ENCODE results near the gene NRK.

DNA sequence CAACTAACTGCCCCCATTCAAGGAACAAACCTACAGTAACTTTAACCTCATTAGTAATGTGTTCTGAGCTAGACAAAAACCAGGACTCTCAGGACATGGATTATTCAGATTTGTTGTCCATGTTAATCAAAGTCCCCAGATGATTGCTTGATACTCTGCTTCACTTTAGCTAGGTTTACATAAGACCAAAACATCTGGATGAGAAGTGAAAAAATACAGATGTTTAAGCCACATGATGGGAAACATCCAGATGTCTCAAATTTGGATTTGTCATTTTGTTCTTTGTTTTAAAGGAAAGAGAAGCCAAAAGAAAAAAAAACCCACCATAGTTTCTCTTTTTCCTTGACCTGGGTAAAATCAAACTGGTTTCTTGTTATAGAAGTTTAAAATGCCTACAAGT lies 48.5 kb upstream of the NRK start:
- TF ChIP-seq EZH2 (IDR thresholded peaks at IDR 0.05; ENCODE audit: low read length, missing control alignments), result no peak
- TF ChIP-seq, protein P1, sequence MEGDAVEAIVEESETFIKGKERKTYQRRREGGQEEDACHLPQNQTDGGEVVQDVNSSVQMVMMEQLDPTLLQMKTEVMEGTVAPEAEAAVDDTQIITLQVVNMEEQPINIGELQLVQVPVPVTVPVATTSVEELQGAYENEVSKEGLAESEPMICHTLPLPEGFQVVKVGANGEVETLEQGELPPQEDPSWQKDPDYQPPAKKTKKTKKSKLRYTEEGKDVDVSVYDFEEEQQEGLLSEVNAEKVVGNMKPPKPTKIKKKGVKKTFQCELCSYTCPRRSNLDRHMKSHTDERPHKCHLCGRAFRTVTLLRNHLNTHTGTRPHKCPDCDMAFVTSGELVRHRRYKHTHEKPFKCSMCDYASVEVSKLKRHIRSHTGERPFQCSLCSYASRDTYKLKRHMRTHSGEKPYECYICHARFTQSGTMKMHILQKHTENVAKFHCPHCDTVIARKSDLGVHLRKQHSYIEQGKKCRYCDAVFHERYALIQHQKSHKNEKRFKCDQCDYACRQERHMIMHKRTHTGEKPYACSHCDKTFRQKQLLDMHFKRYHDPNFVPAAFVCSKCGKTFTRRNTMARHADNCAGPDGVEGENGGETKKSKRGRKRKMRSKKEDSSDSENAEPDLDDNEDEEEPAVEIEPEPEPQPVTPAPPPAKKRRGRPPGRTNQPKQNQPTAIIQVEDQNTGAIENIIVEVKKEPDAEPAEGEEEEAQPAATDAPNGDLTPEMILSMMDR (conservative IDR thresholded peaks at IDR 0.05 in 1 of 2, IDR thresholded peaks at IDR 0.05 in 1 of 2; ENCODE audit: low read depth in 1 of 2, low read length in 2 of 2), result no peak
